K562 (cell line): Measurements from ENCODE around the gene NACC1. TPM values are rescaled to one million over a fixed set of nuclear protein-coding genes. Genes with fewer than 3 reads are reported as not detected.
A peak's percentile ranks its signal among the peaks of the same experiment; 100 is the strongest.

Source experiments
- ATAC-seq: fragments of 200-7000 bp; cut with Tn5 transposase; 3 replicates; pipeline ENCODE4 v1.9.1; 2020; ENCODE audit warnings: moderate library complexity
- BruUV-seq: library from RNA; stranded (reverse); fragments of 400-500 nt; replicated peaks from 2 replicates; lab custom pipeline; 2021; lab: Mats Ljungman, UMichigan
- CTCF ChIA-PET: fragments of 300-600 bp; formaldehyde crosslinking; extraction: SDS; loops from one replicate; lab custom pipeline; 2021; ENCODE audit warnings: low intra/inter-chr PET ratio; lab: Yijun Ruan, JAX
- POLR2A ChIA-PET: fragments of 300-600, 350-650 bp; sonication (Branson Sonifier 250); formaldehyde crosslinking; extraction: SDS; loops from one replicate; lab custom pipeline; 2021; ENCODE audit warnings: antibody characterized with exemption, inconsistent platforms; lab: Yijun Ruan, JAX
- DNase-seq, 4 experiments: peaks; one replicate each; pipeline versions ENCODE4 v3.0.0 to v3.0.0-alpha.2; 2011 to 2018; ENCODE audit warnings: low spot score in 3 of 4, mixed read lengths in 3 of 4; ENCODE audit errors: extremely low read depth in 1 of 4
- FAIRE-seq: peaks from 2 replicates; lab custom pipeline; 2011; peaks lifted over from hg19 to GRCh38; lab: Jason Lieb, UNC
- H2AFZ ChIP-seq: 2 replicates; pipeline ENCODE4 v1.6.0; 2011; ENCODE audit warnings: low read depth, low read length, control low read depth, inconsistent platforms
- H3K27ac ChIP-seq: fragments of 200-600 bp; 3 replicates; pipeline ENCODE4 v1.8.0; 2011; ENCODE audit warnings: low read depth, mild to moderate bottlenecking, control low read depth, inconsistent platforms, low read length, moderate library complexity, mixed read lengths; ENCODE audit errors: extremely low read depth
- H3K27me3 ChIP-seq, 2 experiments: fragments of 300-600 bp in 1 of 2; 2 replicates in 1 of 2; 3 replicates in 1 of 2; pipeline versions ENCODE4 v1.6.0 to v1.8.0; 2011; ENCODE audit warnings: inconsistent platforms in 2 of 2, low read length in 2 of 2, mild to moderate bottlenecking in 1 of 2, mixed read lengths in 1 of 2, moderate library complexity in 1 of 2; ENCODE audit not compliant: control insufficient read depth in 2 of 2, insufficient read depth in 2 of 2
- H3K36me3 ChIP-seq: fragments of 300-600 bp; 3 replicates; pipeline ENCODE4 v1.8.0; 2011; ENCODE audit warnings: mild to moderate bottlenecking, low read length, inconsistent platforms; ENCODE audit not compliant: control insufficient read depth, insufficient read depth
- H3K4me1 ChIP-seq, 2 experiments: fragments of 200-600 bp in 1 of 2; replicated peaks in 1 of 2; 2 replicates in 1 of 2; 3 replicates in 1 of 2; pipeline versions ENCODE4 v1.5.1 to v1.8.0; 2011; ENCODE audit warnings: inconsistent platforms in 2 of 2, low read length in 2 of 2, mild to moderate bottlenecking in 1 of 2, mixed read lengths in 1 of 2, moderate library complexity in 1 of 2; ENCODE audit not compliant: control insufficient read depth in 2 of 2, insufficient read depth in 2 of 2
- H3K4me2 ChIP-seq: 2 replicates; pipeline ENCODE4 v1.6.1; 2011; ENCODE audit warnings: low read length, control low read depth, inconsistent platforms, mixed read lengths; ENCODE audit not compliant: insufficient read depth
- H3K4me3 ChIP-seq: fragments of 200-600 bp; sonication (generic), shearing (Covaris generic); 2 replicates; pipeline ENCODE4 v1.5.1; 2016; ENCODE audit warnings: control low read depth, inconsistent platforms
- H3K79me2 ChIP-seq: fragments of 200-600 bp; 3 replicates; pipeline ENCODE4 v1.8.0; 2011; ENCODE audit warnings: low read length, inconsistent platforms; ENCODE audit not compliant: control insufficient read depth, insufficient read depth
- H3K9ac ChIP-seq, 2 experiments: 2 replicates each; pipeline versions ENCODE4 v1.6.0 to v1.6.1; 2011; ENCODE audit warnings: low read depth in 2 of 2, low read length in 2 of 2, control low read depth in 1 of 2, inconsistent platforms in 1 of 2, mild to moderate bottlenecking in 1 of 2, mixed read lengths in 1 of 2; ENCODE audit not compliant: insufficient read depth in 1 of 2
- H3K9me1 ChIP-seq: one replicate; pipeline ENCODE4 v1.6.0; 2011; ENCODE audit warnings: inconsistent platforms, mild to moderate bottlenecking, low read length, moderate library complexity; ENCODE audit not compliant: control insufficient read depth, insufficient read depth
- H3K9me3 ChIP-seq: replicated peaks from 2 replicates; pipeline ENCODE4 v1.5.1; 2011; ENCODE audit warnings: low read depth, low read length, inconsistent platforms; ENCODE audit not compliant: control insufficient read depth, insufficient read depth
- H4K20me1 ChIP-seq: replicated peaks from 2 replicates; pipeline ENCODE4 v1.6.1; 2011; ENCODE audit warnings: low read length, inconsistent platforms, mixed read lengths; ENCODE audit not compliant: control insufficient read depth, insufficient read depth
- ARID1B ChIP-seq: fragments of 450-650 bp; IDR thresholded peaks from 2 replicates; pipeline ENCODE4 v1.6.1; 2016; ENCODE audit warnings: antibody characterized with exemption, mild to moderate bottlenecking, inconsistent platforms
- CREB3L1 ChIP-seq: fragments of 450-650 bp; IDR thresholded peaks from 2 replicates; pipeline ENCODE4 v1.6.1; 2014; ENCODE audit warnings: low read depth, mild to moderate bottlenecking, moderate library complexity, borderline replicate concordance
- DNMT1 ChIP-seq: fragments of 450-650 bp; IDR thresholded peaks from 2 replicates; pipeline ENCODE4 v1.6.1; 2016; ENCODE audit warnings: antibody characterized with exemption, mild to moderate bottlenecking
- EP400 ChIP-seq: fragments of 450-650 bp; IDR thresholded peaks from 2 replicates; pipeline ENCODE4 v1.6.1; 2017; ENCODE audit warnings: antibody characterized with exemption, mild to moderate bottlenecking, moderate library complexity
- IRF2 ChIP-seq: sonication (generic); formaldehyde crosslinking; IDR thresholded peaks from 2 replicates; pipeline ENCODE4 v1.8.1; 2022; ENCODE audit warnings: mild to moderate bottlenecking, missing genetic modification reagents
- MTA2 ChIP-seq: fragments of 450-650 bp; IDR thresholded peaks from 2 replicates; pipeline ENCODE4 v1.6.1; 2016; ENCODE audit warnings: low read depth
- NFATC3 ChIP-seq: fragments of 450-650 bp; IDR thresholded peaks from 2 replicates; pipeline ENCODE4 v1.6.1; 2017; ENCODE audit warnings: mild to moderate bottlenecking
- SETDB1 ChIP-seq: IDR thresholded peaks from one replicate; pipeline ENCODE4 v1.6.1; 2012; ENCODE audit warnings: low read length, control low read depth, inconsistent platforms
- SMAD3 ChIP-seq: fragments of 450-650 bp; formaldehyde crosslinking; conservative IDR thresholded peaks from 2 replicates; pipeline ENCODE4 v1.4.0; 2020; ENCODE audit warnings: mild to moderate bottlenecking
- TRIM25 ChIP-seq: fragments of 450-650 bp; IDR thresholded peaks from 2 replicates; pipeline ENCODE4 v1.7.0; 2016; ENCODE audit warnings: borderline replicate concordance
- XRCC4 ChIP-seq: IDR thresholded peaks from one replicate; pipeline ENCODE4 v1.6.1; 2011; ENCODE audit not compliant: insufficient read depth, insufficient read length; ENCODE audit errors: extremely low read depth
- ZBTB9 ChIP-seq: fragments of 450-650 bp; formaldehyde crosslinking; IDR thresholded peaks from 2 replicates; pipeline ENCODE4 v1.4.0; 2020; ENCODE audit warnings: mild to moderate bottlenecking, moderate library complexity
- ZFPM2 ChIP-seq: fragments of 250-450 bp; sonication (Bioruptor Pico); IDR thresholded peaks from 2 replicates; pipeline ENCODE4 v1.5.1; 2022; ENCODE audit warnings: mild to moderate bottlenecking
- ZFX ChIP-seq: sonication (generic); formaldehyde crosslinking; IDR thresholded peaks from 2 replicates; pipeline ENCODE4 v1.8.0; 2022; ENCODE audit warnings: mild to moderate bottlenecking, missing genetic modification reagents, moderate library complexity
- ZNF324 ChIP-seq: fragments of 250-450 bp; sonication (Bioruptor Pico); IDR thresholded peaks from 2 replicates; pipeline ENCODE4 v1.4.0; 2020; ENCODE audit warnings: mild to moderate bottlenecking
- WGBS: fragments of 100-300 bp; shearing (Covaris generic); methylation state at CpG from one replicate; pipeline ENCODE4 v1.1.6; 2016; ENCODE audit warnings: low coverage, mixed read lengths; ENCODE audit not compliant: insufficient coverage; ENCODE audit errors: missing lambda C conversion rate; 5-methylcytosine and 5-hydroxymethylcytosine counted together
- in situ Hi-C: fragments of 300-500 bp; cut with MboI; formaldehyde crosslinking; loops from 4 replicates; pipeline ENCODE4 v1.15.0; 2018; ENCODE audit warnings: inconsistent platforms, mixed read lengths
- intact Hi-C: fragments of 100-400 bp; cut with micrococcal nuclease; formaldehyde crosslinking; loops from 2 replicates; pipeline ENCODE4 v1.14.2; 2022
- polyA plus RNA-seq, 8 experiments: library from polyadenylated mRNA; depleted of rRNA in 4 of 8; stranded (reverse) in 5 of 8; unstranded in 3 of 8; fragments of >200 nt; fragmentation: Nextera tagmentation in 2 of 8; fragmentation: Illumina TruSeq in 1 of 8; extraction: Ambion mirVana in 2 of 8; extraction: Trizol in 1 of 8; gene quantifications; 2 replicates each; pipeline versions ENCODE4 v1.2.1 to v1.2.3, GENCODE V29; 2011 to 2014; ENCODE audit warnings: inconsistent platforms in 1 of 8, missing spikeins in 1 of 8
- total RNA-seq, 7 experiments: library from RNA; depleted of rRNA in 6 of 7; stranded (reverse); fragments of >200 nt in 6 of 7; fragmentation: Illumina TruSeq in 2 of 7; extraction: Trizol in 2 of 7; gene quantifications; 2 replicates each; pipeline versions ENCODE4 v1.2.1 to v1.2.3, GENCODE V29; 2011 to 2021; ENCODE audit warnings: low replicate concordance in 1 of 7
- TF ChIP-seq, protein P1 (sequence below): sonication (generic); formaldehyde crosslinking; IDR thresholded peaks from 2 replicates; pipeline ENCODE4 v1.8.0; 2022; ENCODE audit warnings: mild to moderate bottlenecking, missing genetic modification reagents
- TF ChIP-seq, protein P2 (sequence below): fragments of 250-450 bp; sonication (Bioruptor Pico); IDR thresholded peaks from 2 replicates; pipeline ENCODE4 v1.8.0; 2021; ENCODE audit warnings: moderate library complexity, mild to moderate bottlenecking, inconsistent platforms

Gene NACC1
- total and polyA plus RNA-seq, 9 of the 15 experiments (the other 6 are each of a cell fraction or from before 2014, with no cell fraction given): 0.04 to 96.6 (median 25.8) TPM

DNA sequence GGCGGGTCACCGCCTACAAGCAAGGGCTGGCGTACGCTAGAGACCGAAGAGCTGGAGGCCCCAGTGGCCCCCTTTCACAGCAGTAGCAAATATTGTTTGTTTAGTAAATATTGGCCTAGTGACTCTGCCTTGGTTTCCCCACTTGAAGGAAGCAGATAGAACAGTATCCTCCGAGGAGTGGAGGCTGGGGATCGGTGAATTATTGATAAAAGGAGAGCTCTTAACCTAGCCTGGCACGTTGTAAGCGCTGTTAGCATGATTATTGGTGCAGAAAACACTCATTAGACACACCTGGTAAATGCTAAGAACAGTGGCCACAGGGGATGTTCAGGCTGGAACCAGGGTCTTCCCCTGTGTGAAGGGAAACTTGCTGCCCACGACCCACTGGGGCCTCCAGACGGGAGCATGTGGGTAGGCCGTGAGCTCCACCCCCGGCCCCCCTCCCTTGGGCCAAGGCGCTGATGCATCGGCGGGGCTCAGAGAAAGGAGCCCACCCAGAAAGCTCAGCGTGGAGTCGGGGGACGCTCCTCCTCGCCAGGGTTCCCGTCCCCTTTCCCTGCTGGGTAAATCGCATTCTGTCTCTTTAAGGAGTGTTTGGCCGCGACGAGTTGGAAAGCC, 34.4 kb downstream of the NACC1 start:
- H3K9ac ChIP-seq: peak overlapping the region; percentile 96 to 97
- peaks cover 14% of the 10 kb centered on the region; the same call in 1 of the 3 replicates for H3K36me3 ChIP-seq
- POLR2A ChIA-PET: interaction anchor here (0.5 to 2.3 kb wide), 40 partner anchors 9 to 1775 kb away, joined by 3 to 45 read pairs (median 4); partner anchors contain the start of genes GET3, NACC1 and TRMT1
- peaks cover 12 to 65% of the 10 kb centered on the region in 2 experiments for H3K4me1 ChIP-seq
- CTCF ChIA-PET: no interaction called here
- TSS peak; percentile 87 for BruUV-seq
- intact Hi-C loops (loop anchor here (5.0 kb wide), 1 partner anchor 40 kb away; no protein-coding TSS in a partner anchor), in situ Hi-C loops (no loop called here)
- FAIRE-seq (peak; percentile 95), ATAC-seq (peak; percentile 1; the same call in 2 of the 3 replicates), DNase-seq (no peak)
- H4K20me1 ChIP-seq: peaks cover 23% of the 10 kb centered on the region
- peaks cover 65% of the 10 kb centered on the region for H3K79me2 ChIP-seq
- peak overlapping the region; percentile 98 for H3K4me3 ChIP-seq
- under 1% methylated on average over 25 of the region's 25 CpGs for WGBS
- peak overlapping the region; percentile 51; the same call in 1 of the 2 replicates for H2AFZ ChIP-seq
- peak overlapping the region; percentile 95 for H3K27ac ChIP-seq
- H3K9me1 ChIP-seq: no peaks in the 10 kb centered on the region
- H3K4me2 ChIP-seq: peak overlapping the region; percentile 93
- no peaks in the 10 kb centered on the region for H3K9me3 ChIP-seq
- H3K27me3 ChIP-seq: no peaks in the 10 kb centered on the region
- TF ChIP-seq CREB3L1: no peak
- no peak for TF ChIP-seq XRCC4
- no peak for TF ChIP-seq TRIM25
- TF ChIP-seq, protein P1, sequence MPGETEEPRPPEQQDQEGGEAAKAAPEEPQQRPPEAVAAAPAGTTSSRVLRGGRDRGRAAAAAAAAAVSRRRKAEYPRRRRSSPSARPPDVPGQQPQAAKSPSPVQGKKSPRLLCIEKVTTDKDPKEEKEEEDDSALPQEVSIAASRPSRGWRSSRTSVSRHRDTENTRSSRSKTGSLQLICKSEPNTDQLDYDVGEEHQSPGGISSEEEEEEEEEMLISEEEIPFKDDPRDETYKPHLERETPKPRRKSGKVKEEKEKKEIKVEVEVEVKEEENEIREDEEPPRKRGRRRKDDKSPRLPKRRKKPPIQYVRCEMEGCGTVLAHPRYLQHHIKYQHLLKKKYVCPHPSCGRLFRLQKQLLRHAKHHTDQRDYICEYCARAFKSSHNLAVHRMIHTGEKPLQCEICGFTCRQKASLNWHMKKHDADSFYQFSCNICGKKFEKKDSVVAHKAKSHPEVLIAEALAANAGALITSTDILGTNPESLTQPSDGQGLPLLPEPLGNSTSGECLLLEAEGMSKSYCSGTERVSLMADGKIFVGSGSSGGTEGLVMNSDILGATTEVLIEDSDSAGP (CRISPR knock-in tag): peak; percentile 98
- no peak for TF ChIP-seq NFATC3
- no peak for TF ChIP-seq ZBTB9 (CRISPR knock-in tag)
- TF ChIP-seq IRF2 (CRISPR knock-in tag): no peak
- TF ChIP-seq DNMT1: no peak
- TF ChIP-seq SMAD3 (CRISPR knock-in tag): no peak
- no peak for TF ChIP-seq MTA2
- peak; percentile 28; the same call in 1 of the 2 replicates for TF ChIP-seq EP400
- TF ChIP-seq ZFPM2 (CRISPR knock-in tag): no peak
- no peak for TF ChIP-seq ARID1B
- TF ChIP-seq SETDB1: no peak
- TF ChIP-seq ZFX (CRISPR knock-in tag): peak; percentile 83
- 0 out of 2 replicates have a peak, but pooled peaks have one; percentile 8 for TF ChIP-seq ZNF324 (CRISPR knock-in tag)
- TF ChIP-seq, protein P2, sequence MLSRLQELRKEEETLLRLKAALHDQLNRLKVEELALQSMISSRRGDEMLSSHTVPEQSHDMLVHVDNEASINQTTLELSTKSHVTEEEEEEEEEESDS (CRISPR knock-in tag): no peak
